ENCODE results near the gene FHOD3.
A peak's percentile ranks its signal among the peaks of the same experiment; 100 is the strongest.

FHOD3 gene

DNA sequence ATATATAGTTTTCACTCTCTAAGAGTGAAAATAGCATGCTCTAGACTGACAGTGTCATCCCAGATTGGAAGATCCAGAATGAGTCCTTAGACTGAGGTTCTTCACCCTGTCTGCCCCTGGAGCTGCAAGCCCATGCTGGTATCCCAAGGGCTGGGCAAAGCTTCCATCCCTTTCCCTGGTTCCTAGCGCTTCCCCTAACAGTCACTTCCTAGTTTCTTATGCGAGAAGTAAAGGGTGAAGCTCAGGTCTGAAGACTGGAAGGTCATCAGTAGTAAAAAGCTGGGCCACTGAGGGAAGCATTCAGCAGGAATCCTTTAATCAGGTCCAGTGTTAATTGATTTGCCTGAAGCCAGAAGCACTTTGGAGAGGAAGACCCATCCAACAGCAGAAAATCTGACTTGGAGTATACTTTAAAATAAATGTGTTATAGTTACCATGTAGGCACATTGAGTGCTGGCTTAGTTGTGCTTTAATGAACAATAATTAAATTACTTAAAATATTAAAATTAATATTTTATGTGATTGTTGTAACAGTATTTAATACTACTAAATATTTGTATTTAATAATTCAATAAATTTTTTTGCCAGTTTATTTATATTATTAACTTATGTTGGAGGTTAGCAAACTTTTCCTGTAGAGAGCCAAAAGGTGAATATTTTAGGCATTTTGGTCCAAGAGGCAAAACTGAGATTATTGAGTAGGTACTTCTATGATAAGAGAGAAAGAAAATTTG is 237.9 kb downstream of the FHOD3 start:
- TF ChIP-seq ZNF423 (tag by site-specific recombination; IDR thresholded peaks at IDR 0.05) (no peak), ZNF596 (tag by site-specific recombination; IDR thresholded peaks at IDR 0.05) (no peak), ZNF16 (tag by site-specific recombination; IDR thresholded peaks at IDR 0.05; ENCODE audit: low read depth) (no peak), TRIM28 (IDR thresholded peaks at IDR 0.05; ENCODE audit: borderline replicate concordance, low read length) (no peak)
- TF ChIP-seq, protein P1, sequence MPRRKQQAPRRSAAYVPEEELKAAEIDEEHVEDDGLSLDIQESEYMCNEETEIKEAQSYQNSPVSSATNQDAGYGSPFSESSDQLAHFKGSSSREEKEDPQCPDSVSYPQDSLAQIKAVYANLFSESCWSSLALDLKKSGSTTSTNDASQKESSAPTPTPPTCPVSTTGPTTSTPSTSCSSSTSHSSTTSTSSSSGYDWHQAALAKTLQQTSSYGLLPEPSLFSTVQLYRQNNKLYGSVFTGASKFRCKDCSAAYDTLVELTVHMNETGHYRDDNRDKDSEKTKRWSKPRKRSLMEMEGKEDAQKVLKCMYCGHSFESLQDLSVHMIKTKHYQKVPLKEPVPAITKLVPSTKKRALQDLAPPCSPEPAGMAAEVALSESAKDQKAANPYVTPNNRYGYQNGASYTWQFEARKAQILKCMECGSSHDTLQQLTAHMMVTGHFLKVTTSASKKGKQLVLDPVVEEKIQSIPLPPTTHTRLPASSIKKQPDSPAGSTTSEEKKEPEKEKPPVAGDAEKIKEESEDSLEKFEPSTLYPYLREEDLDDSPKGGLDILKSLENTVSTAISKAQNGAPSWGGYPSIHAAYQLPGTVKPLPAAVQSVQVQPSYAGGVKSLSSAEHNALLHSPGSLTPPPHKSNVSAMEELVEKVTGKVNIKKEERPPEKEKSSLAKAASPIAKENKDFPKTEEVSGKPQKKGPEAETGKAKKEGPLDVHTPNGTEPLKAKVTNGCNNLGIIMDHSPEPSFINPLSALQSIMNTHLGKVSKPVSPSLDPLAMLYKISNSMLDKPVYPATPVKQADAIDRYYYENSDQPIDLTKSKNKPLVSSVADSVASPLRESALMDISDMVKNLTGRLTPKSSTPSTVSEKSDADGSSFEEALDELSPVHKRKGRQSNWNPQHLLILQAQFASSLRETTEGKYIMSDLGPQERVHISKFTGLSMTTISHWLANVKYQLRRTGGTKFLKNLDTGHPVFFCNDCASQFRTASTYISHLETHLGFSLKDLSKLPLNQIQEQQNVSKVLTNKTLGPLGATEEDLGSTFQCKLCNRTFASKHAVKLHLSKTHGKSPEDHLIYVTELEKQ (tag by site-specific recombination; IDR thresholded peaks at IDR 0.05; ENCODE audit: borderline replicate concordance), result no peak
- ChIA-PET CTCF (interaction anchor here (0.6 to 1.1 kb wide), 2 partner anchors 26 to 310 kb away, joined by 3 read pairs; no protein-coding TSS in a partner anchor), POLR2A (no interaction called here)
- H3K27ac ChIP-seq (ENCODE audit: extremely low read depth, low read depth, low read length), result no peak overlapping the region
- H3K4me1 ChIP-seq (ENCODE audit: control insufficient read depth, insufficient read depth, low read length), result no peaks in the 10 kb centered on the region
- no peaks in the 10 kb centered on the region for H3K36me3 ChIP-seq (ENCODE audit: control insufficient read depth in 2 of 2, insufficient read depth in 1 of 2, low read length in 2 of 2)
- H3K4me3 ChIP-seq (ENCODE audit: low read depth, low read length), result no peak overlapping the region
- no peaks in the 10 kb centered on the region for H3K9me3 ChIP-seq (ENCODE audit: control insufficient read depth, insufficient read depth, low read depth, low read length)

DNA sequence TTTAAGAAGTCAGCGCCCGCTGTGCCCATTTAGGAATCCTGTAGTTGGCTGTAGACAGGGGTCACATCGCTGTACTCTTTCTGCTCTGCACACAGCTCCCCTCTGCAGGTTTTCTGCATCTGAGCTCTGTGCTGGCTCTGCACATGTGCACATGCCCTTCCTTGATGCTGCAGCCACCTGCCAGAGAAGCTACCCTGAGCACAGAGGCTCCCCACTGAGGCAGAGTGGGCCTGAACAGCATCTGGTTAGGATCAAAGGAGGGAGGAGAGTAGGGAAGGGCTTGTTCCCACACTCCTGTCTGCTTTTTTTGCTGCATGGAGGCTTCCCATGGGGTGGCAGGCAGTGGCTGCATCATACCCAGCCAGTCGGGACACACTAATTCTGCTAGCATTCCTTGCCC is 238.9 kb downstream of the FHOD3 start:
- H3K4me1 ChIP-seq (ENCODE audit: control insufficient read depth, insufficient read depth, low read length), result no peaks in the 10 kb centered on the region
- CTCF ChIA-PET, result interaction anchor here (0.6 kb wide), 1 partner anchor 759 kb away, joined by 4 read pairs; no protein-coding TSS in a partner anchor
- H3K36me3 ChIP-seq (ENCODE audit: control insufficient read depth in 2 of 2, insufficient read depth in 1 of 2, low read length in 2 of 2), result no peaks in the 10 kb centered on the region
- H3K4me3 ChIP-seq (ENCODE audit: low read depth, low read length), result no peak overlapping the region
- no peaks in the 10 kb centered on the region for H3K9me3 ChIP-seq (ENCODE audit: control insufficient read depth, insufficient read depth, low read depth, low read length)
- TF ChIP-seq ZIC2 (tag by site-specific recombination; IDR thresholded peaks at IDR 0.05) (peak; percentile 71), ZNF132 (tag by site-specific recombination; IDR thresholded peaks at IDR 0.05; ENCODE audit: borderline replicate concordance) (no peak)
- no peak overlapping the region for H3K27ac ChIP-seq (ENCODE audit: extremely low read depth, low read depth, low read length)
- POLR2A ChIA-PET, result no interaction called here

DNA sequence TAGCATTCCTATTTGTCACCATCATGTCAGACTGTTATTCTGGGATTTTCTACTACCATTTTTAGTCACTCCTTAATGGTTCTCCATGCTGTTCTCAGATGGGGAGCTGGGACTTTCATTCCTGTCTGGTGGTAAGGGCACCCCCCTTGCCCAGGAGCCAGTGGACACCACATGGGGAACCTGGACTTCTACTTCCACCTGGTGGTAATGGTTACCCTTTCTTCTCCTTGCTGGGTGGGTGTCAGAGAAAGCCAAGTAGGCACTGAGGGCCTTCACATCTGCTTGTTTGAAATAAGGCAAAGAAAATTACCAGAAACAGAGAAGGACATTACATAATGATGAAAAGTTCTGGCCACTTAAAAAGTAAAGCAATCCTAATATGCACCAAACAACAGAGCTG is 239.8 kb downstream of the FHOD3 start:
- POLR2A ChIA-PET, result no interaction called here
- no peak overlapping the region for H3K4me3 ChIP-seq (ENCODE audit: low read depth, low read length)
- CTCF ChIA-PET, result interaction anchor here (0.6 kb wide), 1 partner anchor 247 kb away, joined by 3 read pairs; no protein-coding TSS in a partner anchor
- H3K36me3 ChIP-seq (ENCODE audit: control insufficient read depth in 2 of 2, insufficient read depth in 1 of 2, low read length in 2 of 2), result no peaks in the 10 kb centered on the region
- no peak overlapping the region for H3K27ac ChIP-seq (ENCODE audit: extremely low read depth, low read depth, low read length)
- no peaks in the 10 kb centered on the region for H3K9me3 ChIP-seq (ENCODE audit: control insufficient read depth, insufficient read depth, low read depth, low read length)
- H3K4me1 ChIP-seq (ENCODE audit: control insufficient read depth, insufficient read depth, low read length), result no peaks in the 10 kb centered on the region
- TF ChIP-seq, protein P2, sequence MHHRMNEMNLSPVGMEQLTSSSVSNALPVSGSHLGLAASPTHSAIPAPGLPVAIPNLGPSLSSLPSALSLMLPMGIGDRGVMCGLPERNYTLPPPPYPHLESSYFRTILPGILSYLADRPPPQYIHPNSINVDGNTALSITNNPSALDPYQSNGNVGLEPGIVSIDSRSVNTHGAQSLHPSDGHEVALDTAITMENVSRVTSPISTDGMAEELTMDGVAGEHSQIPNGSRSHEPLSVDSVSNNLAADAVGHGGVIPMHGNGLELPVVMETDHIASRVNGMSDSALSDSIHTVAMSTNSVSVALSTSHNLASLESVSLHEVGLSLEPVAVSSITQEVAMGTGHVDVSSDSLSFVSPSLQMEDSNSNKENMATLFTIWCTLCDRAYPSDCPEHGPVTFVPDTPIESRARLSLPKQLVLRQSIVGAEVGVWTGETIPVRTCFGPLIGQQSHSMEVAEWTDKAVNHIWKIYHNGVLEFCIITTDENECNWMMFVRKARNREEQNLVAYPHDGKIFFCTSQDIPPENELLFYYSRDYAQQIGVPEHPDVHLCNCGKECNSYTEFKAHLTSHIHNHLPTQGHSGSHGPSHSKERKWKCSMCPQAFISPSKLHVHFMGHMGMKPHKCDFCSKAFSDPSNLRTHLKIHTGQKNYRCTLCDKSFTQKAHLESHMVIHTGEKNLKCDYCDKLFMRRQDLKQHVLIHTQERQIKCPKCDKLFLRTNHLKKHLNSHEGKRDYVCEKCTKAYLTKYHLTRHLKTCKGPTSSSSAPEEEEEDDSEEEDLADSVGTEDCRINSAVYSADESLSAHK (tag by site-specific recombination; IDR thresholded peaks at IDR 0.05), result no peak
- TF ChIP-seq, protein P3, sequence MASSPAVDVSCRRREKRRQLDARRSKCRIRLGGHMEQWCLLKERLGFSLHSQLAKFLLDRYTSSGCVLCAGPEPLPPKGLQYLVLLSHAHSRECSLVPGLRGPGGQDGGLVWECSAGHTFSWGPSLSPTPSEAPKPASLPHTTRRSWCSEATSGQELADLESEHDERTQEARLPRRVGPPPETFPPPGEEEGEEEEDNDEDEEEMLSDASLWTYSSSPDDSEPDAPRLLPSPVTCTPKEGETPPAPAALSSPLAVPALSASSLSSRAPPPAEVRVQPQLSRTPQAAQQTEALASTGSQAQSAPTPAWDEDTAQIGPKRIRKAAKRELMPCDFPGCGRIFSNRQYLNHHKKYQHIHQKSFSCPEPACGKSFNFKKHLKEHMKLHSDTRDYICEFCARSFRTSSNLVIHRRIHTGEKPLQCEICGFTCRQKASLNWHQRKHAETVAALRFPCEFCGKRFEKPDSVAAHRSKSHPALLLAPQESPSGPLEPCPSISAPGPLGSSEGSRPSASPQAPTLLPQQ (tag by site-specific recombination; IDR thresholded peaks at IDR 0.05), result no peak
- TF ChIP-seq ZNF544 (tag by site-specific recombination; IDR thresholded peaks at IDR 0.05), result no peak
- TF ChIP-seq, protein P4, sequence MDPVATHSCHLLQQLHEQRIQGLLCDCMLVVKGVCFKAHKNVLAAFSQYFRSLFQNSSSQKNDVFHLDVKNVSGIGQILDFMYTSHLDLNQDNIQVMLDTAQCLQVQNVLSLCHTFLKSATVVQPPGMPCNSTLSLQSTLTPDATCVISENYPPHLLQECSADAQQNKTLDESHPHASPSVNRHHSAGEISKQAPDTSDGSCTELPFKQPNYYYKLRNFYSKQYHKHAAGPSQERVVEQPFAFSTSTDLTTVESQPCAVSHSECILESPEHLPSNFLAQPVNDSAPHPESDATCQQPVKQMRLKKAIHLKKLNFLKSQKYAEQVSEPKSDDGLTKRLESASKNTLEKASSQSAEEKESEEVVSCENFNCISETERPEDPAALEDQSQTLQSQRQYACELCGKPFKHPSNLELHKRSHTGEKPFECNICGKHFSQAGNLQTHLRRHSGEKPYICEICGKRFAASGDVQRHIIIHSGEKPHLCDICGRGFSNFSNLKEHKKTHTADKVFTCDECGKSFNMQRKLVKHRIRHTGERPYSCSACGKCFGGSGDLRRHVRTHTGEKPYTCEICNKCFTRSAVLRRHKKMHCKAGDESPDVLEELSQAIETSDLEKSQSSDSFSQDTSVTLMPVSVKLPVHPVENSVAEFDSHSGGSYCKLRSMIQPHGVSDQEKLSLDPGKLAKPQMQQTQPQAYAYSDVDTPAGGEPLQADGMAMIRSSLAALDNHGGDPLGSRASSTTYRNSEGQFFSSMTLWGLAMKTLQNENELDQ (tag by site-specific recombination; IDR thresholded peaks at IDR 0.05; ENCODE audit: low read depth), result no peak
- TF ChIP-seq KLF1 (tag by site-specific recombination; IDR thresholded peaks at IDR 0.05), result no peak
- TF ChIP-seq SETDB1 (IDR thresholded peaks at IDR 0.05; ENCODE audit: insufficient read length, low read length), result no peak
- no peak for TF ChIP-seq ZNF146 (tag by site-specific recombination; IDR thresholded peaks at IDR 0.05)
- no peak for TF ChIP-seq ZNF530 (tag by site-specific recombination; IDR thresholded peaks at IDR 0.05; ENCODE audit: low read depth)
- TF ChIP-seq ZBTB7A (tag by site-specific recombination; IDR thresholded peaks at IDR 0.05; ENCODE audit: low read depth), result no peak
- no peak for TF ChIP-seq YY2 (tag by site-specific recombination; IDR thresholded peaks at IDR 0.05)
- no peak for TF ChIP-seq ZFP3 (tag by site-specific recombination; IDR thresholded peaks at IDR 0.05; ENCODE audit: low read depth)
- TF ChIP-seq, protein P5, sequence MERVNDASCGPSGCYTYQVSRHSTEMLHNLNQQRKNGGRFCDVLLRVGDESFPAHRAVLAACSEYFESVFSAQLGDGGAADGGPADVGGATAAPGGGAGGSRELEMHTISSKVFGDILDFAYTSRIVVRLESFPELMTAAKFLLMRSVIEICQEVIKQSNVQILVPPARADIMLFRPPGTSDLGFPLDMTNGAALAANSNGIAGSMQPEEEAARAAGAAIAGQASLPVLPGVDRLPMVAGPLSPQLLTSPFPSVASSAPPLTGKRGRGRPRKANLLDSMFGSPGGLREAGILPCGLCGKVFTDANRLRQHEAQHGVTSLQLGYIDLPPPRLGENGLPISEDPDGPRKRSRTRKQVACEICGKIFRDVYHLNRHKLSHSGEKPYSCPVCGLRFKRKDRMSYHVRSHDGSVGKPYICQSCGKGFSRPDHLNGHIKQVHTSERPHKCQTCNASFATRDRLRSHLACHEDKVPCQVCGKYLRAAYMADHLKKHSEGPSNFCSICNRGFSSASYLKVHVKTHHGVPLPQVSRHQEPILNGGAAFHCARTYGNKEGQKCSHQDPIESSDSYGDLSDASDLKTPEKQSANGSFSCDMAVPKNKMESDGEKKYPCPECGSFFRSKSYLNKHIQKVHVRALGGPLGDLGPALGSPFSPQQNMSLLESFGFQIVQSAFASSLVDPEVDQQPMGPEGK (tag by site-specific recombination; IDR thresholded peaks at IDR 0.05), result no peak
